ENCODE measurements around the gene GUCY2D.

Gene GUCY2D

DNA sequence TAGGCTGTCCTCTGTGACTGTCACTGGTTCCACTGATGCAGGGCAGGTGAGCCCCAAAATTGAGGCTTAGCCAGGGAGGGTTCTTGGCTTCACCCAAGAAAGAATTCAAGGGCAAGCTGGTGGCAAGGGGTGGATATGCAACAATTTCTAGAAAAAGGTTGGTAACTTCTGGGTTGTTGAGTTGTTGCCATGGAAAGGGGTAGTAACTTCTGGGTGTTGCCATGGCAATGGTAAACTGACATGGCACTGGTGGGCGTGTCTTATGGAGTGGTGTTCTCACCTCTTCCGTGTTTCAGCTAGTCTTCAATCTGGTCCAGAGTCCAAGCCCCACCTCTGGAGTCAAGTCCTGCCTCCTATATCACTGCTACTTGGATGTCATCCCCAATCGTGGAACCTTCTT is 9.5 kb upstream of the GUCY2D start:
- no peak for DNase-seq

DNA sequence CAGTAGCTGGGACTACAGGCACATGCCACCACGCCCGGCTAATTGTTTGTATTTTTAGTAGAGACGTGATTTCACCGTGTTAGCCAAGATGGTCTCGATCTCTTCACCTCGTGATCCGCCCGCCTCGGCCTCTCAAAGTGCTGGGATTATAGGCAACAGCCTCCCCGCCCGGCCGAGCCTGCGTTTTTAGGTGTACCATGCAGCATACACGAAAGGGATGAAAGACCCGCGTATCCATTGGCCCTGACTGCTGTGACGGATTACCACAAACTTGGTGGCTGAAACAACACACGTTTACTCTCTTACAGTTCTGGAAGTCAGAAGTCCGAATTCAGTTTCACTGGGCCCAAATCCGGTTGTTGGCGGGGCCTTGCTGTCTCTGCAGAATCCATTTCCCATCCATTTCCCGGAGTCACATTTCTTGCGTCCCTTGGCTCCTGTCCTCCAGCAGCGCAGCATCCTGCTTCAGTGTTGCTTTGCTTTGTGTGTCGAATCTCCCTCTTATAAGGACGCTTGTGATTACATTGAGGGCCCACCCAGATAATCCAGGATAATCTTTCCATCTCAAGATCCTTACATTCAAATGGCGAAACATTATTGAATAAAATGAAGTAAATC is 8.3 kb upstream of the GUCY2D start:
- DNase-seq = no peak

DNA sequence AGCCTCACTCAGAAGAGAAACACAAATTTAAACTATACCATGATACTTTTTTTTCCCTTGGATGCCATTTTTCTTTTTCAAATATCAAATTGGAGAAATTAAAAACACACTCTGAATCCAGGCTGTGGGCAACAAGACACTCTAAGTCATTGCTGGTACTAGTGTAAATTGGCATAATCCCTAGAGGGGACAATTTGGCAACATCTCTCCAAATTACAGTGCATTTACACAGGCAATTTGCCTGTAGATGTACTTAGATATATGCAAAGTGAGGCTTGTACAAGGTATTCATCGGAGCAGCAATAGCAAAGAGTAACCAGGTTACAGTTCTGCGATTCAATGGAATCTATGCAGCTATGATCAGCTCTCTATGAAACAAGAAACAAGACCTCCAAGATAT is 6.7 kb upstream of the GUCY2D start:
- no peak for DNase-seq

GRCh38 chr17:7997186-7997585 is 5.2 kb upstream of the GUCY2D start:
- no peak for DNase-seq

DNA sequence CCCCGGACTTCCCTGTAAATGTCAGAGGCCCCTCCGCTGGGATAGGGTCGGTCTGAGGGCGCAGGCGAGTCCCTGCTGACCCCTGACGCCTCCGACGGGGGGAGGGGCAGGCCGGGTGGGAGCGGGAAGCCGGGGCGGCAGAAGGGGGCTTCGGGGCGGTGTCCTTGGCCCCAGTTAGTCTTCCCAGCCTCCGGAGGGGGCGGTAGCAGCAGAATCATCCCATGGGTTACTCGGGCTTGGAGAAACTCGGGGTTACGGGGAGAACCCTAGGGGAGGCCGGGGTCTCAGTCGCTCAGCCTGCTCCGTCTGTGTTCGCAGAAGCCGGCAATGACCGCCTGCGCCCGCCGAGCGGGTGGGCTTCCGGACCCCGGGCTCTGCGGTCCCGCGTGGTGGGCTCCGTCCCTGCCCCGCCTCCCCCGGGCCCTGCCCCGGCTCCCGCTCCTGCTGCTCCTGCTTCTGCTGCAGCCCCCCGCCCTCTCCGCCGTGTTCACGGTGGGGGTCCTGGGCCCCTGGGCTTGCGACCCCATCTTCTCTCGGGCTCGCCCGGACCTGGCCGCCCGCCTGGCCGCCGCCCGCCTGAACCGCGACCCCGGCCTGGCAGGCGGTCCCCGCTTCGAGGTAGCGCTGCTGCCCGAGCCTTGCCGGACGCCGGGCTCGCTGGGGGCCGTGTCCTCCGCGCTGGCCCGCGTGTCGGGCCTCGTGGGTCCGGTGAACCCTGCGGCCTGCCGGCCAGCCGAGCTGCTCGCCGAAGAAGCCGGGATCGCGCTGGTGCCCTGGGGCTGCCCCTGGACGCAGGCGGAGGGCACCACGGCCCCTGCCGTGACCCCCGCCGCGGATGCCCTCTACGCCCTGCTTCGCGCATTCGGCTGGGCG is 542 bp downstream of the GUCY2D start:
- no peak for DNase-seq

- no peak for DNase-seq
Measured at GRCh38 chr17:8003594-8004181, 1.3 kb downstream of the GUCY2D start.

GRCh38 chr17:8004899-8005298 is 2.5 kb downstream of the GUCY2D start:
- DNase-seq = no peak

DNA sequence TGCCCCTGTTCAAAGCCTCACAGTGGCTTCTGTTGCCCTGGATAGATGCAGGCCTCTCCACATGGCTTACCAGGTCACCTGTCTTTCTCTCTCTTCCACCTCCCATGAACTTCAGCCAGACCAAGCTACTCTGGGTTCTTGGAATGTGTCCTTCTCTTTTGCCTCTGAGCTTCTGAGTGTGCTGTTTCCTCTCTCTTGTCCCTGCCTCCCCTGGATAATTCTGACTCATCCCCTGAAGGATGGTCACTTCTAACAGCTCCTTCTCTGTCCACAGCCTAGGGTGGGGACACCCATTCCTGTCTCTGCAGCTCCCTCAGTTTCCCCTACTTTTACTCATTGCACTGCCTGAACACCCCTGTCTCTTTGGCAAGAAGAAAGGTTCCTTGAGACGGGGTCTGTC is 2.9 kb downstream of the GUCY2D start:
- DNase-seq = no peak

- no peak for DNase-seq
Measured at GRCh38 chr17:8005967-8006730, 3.7 kb downstream of the GUCY2D start.

GRCh38 chr17:8006836-8007680 is 4.6 kb downstream of the GUCY2D start:
- no peak for DNase-seq

GRCh38 chr17:8007836-8008235 is 5.4 kb downstream of the GUCY2D start:
- no peak for DNase-seq

GRCh38 chr17:8012045-8012580 is 9.7 kb downstream of the GUCY2D start:
- no peak for DNase-seq

DNA sequence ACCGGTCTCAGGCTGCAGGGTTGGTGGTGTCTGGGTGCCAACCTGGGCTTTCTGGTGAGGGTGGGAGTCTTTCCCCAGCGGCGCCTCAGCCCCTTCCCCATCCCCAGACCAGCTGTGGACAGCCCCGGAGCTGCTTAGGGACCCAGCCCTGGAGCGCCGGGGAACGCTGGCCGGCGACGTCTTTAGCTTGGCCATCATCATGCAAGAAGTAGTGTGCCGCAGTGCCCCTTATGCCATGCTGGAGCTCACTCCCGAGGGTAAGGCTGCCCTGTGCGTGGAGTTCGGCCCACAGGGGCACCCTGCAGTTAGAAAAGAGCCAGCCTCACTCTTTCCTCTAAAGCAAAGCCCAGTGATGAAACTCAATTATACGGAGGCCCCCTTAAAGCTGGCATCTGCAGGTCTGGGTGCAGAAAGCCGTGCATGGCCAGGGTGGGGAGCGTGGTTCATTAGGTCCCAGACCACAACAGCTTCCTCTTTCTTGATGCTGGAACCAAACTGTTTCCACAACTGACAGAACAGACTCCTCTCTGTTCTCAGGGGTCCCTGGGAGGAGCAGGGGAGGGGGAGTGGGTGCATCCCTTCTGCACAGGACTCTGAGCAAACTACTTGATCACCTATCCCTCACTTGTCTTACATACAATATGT is 10.7 kb downstream of the GUCY2D start:
- DNase-seq = no peak

DNA sequence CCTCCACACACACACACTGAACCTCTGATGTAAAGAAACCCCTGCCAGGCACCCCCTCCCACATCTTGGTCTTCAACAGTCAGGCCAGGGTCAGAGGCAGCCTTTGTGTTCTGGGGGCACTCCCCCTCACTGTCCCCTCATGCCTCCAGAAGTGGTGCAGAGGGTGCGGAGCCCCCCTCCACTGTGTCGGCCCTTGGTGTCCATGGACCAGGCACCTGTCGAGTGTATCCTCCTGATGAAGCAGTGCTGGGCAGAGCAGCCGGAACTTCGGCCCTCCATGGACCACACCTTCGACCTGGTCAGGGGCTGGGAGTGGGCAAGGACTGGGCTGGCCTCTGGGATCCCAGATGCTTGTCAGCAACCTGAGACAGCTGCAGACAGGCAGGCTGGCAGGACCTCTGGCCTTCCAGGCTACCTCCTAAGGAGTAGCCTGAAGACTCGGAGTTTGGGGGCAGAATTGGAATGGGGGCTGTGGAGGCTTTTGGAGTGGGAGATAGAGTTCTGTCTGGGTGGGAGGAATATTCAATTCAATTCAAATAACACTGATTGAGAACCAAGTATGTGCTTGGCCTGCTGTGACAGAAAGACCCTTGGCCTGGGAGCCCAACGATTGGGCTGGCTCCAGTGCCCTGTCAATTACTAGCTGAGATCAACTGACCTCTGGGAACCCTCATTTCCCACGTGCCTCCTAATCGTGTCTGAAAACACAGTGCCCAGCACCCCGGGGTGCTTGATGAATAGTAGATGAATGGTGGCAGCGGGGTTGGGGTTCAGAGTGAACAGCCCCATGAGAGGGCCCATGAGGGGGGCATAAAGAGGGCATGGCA is 11.5 kb downstream of the GUCY2D start:
- DNase-seq = no peak

- no peak for DNase-seq
Measured at GRCh38 chr17:8014558-8014850, 12.1 kb downstream of the GUCY2D start.

- no peak for DNase-seq
Measured at GRCh38 chr17:8015236-8015956, 13.0 kb downstream of the GUCY2D start.

- no peak for DNase-seq
Measured at GRCh38 chr17:8015957-8016631, 13.7 kb downstream of the GUCY2D start.

DNA sequence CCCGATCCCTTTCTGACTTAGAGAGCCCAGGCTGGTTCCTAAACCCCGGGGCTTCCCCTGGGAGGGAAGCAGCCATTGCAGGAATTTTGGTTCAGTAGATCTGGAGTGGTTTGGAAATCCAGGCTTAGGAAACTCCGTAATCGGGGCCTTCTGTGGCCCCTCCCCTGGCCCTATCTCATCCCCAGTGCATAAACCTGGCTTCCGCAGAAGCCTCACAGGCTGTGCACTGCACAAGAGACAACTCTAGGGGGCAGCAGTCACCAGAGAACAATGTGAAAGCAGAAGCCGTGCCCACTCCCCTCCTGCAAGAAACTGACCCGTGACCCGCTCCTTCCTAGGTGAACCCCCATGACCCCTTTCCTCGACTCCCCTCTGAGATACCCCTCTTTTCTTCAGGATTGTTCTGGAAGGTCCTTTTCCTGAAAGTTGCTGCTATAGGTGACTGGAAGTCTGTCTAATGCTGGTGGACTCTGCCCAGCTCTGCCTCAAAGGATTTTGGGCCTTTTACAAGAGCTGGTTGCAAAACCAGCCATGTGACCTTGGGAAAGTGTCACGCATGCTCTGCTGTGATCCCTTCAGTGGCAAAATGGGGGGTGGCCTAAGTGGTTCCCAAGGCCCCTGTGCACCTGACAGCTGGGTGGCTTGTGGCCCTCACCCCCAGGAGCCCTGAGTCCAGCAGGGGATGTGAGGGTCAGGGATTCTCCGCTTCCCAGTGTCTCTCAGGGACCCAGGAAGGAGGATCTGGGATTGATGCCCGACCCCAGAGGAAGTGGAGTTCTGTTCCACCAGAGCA is 14.4 kb downstream of the GUCY2D start:
- no peak for DNase-seq

DNA sequence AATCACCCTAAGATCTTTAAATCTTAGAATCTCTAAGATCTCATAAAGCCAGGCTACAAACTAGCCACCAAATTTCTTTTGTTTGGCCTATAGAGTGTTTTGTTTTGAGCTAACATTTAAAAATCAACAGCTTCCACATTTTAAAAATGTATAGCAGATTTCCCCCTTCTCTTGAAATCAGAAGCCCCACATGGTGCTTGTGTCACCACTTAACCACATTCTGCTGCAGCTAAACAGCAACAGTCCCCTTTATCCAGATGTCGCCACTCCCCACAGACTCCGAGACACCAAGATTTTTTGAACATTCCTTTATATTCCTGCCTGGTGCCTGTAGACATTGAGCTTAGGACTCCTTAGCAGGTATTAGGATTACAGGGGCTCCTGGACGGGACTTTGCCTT is 16.0 kb downstream of the GUCY2D start:
- DNase-seq = no peak
